Measurements from ENCODE around the gene SLC35F1. TPM values are rescaled to one million over a fixed set of nuclear protein-coding genes. Genes with fewer than 3 reads are reported as not detected.

The SLC35F1 gene
- total RNA-seq, 1 donor from 2014 or later = not detected

- no peak for TF ChIP-seq CTCF (IDR thresholded peaks at IDR 0.05)
- ATAC-seq (ENCODE audit: low read depth) (no peak), DNase-seq (no peak)
- ChIA-PET CTCF (no interaction called here), POLR2A (no interaction called here)
- H3K4me1 Mint-ChIP-seq = no peaks in the 10 kb centered on the region
- no peak overlapping the region for H3K4me3 Mint-ChIP-seq
- H3K27ac Mint-ChIP-seq = no peak overlapping the region
- intact Hi-C loops (cut with micrococcal nuclease) = no loop called here
- no peaks in the 10 kb centered on the region for H3K9me3 Mint-ChIP-seq
- peaks cover 2% of the 10 kb centered on the region for H3K27me3 Mint-ChIP-seq
- no peaks in the 10 kb centered on the region for H3K36me3 Mint-ChIP-seq (ENCODE audit: low read depth)
Observed at GRCh38 chr6:117916483-117916882, 9.4 kb downstream of the SLC35F1 start.

GRCh38 chr6:117917176-117917575 is 10.1 kb downstream of the SLC35F1 start:
- Mint-ChIP-seq H3K4me3 (no peak overlapping the region), H3K27me3 (no peaks in the 10 kb centered on the region), H3K4me1 (no peaks in the 10 kb centered on the region), H3K27ac (no peak overlapping the region), H3K36me3 (ENCODE audit: low read depth) (no peaks in the 10 kb centered on the region), H3K9me3 (no peaks in the 10 kb centered on the region)
- DNase-seq (no peak), ATAC-seq (ENCODE audit: low read depth) (no peak)
- POLR2A ChIA-PET = no interaction called here
- no peak for TF ChIP-seq CTCF (IDR thresholded peaks at IDR 0.05)
- intact Hi-C loops (cut with micrococcal nuclease) = no loop called here
- CTCF ChIA-PET = no interaction called here

- no peak for DNase-seq
- Mint-ChIP-seq H3K4me3 (no peak overlapping the region), H3K9me3 (no peaks in the 10 kb centered on the region), H3K27ac (no peak overlapping the region), H3K27me3 (no peaks in the 10 kb centered on the region), H3K36me3 (ENCODE audit: low read depth) (no peaks in the 10 kb centered on the region), H3K4me1 (no peaks in the 10 kb centered on the region)
- ChIA-PET POLR2A (no interaction called here), CTCF (no interaction called here)
- TF ChIP-seq CTCF (IDR thresholded peaks at IDR 0.05) = no peak
- no peak for ATAC-seq (ENCODE audit: low read depth)
- intact Hi-C loops (cut with micrococcal nuclease) = no loop called here
Observed at GRCh38 chr6:117918454-117918853, 11.4 kb downstream of the SLC35F1 start.

GRCh38 chr6:117919275-117919674 is 12.2 kb downstream of the SLC35F1 start:
- Mint-ChIP-seq H3K27me3 (no peaks in the 10 kb centered on the region), H3K9me3 (no peaks in the 10 kb centered on the region), H3K36me3 (ENCODE audit: low read depth) (no peaks in the 10 kb centered on the region), H3K27ac (no peak overlapping the region), H3K4me3 (no peak overlapping the region), H3K4me1 (no peaks in the 10 kb centered on the region)
- no peak for TF ChIP-seq CTCF (IDR thresholded peaks at IDR 0.05)
- DNase-seq (no peak), ATAC-seq (ENCODE audit: low read depth) (no peak)
- ChIA-PET CTCF (no interaction called here), POLR2A (no interaction called here)
- intact Hi-C loops (cut with micrococcal nuclease) = no loop called here

GRCh38 chr6:117919775-117920729 is 13.0 kb downstream of the SLC35F1 start:
- H3K36me3 Mint-ChIP-seq (ENCODE audit: low read depth) = no peaks in the 10 kb centered on the region
- H3K9me3 Mint-ChIP-seq = no peaks in the 10 kb centered on the region
- intact Hi-C loops (cut with micrococcal nuclease) = no loop called here
- DNase-seq (no peak), ATAC-seq (ENCODE audit: low read depth) (no peak)
- H3K4me3 Mint-ChIP-seq = no peak overlapping the region
- CTCF ChIA-PET = no interaction called here
- TF ChIP-seq CTCF (IDR thresholded peaks at IDR 0.05) = no peak
- no peaks in the 10 kb centered on the region for H3K27me3 Mint-ChIP-seq
- no peaks in the 10 kb centered on the region for H3K4me1 Mint-ChIP-seq
- POLR2A ChIA-PET = no interaction called here
- no peak overlapping the region for H3K27ac Mint-ChIP-seq

Data from activated B cell treated with CpG ODN at 0.5 μM for 24 hours (primary cell).